ENCODE results near the gene EPPIN. TPM values are rescaled to one million over a fixed set of nuclear protein-coding genes. Genes with fewer than 3 reads are reported as not detected.

Gene EPPIN
- total RNA-seq, 1 donor from 2014 or later, result not detected

DNA sequence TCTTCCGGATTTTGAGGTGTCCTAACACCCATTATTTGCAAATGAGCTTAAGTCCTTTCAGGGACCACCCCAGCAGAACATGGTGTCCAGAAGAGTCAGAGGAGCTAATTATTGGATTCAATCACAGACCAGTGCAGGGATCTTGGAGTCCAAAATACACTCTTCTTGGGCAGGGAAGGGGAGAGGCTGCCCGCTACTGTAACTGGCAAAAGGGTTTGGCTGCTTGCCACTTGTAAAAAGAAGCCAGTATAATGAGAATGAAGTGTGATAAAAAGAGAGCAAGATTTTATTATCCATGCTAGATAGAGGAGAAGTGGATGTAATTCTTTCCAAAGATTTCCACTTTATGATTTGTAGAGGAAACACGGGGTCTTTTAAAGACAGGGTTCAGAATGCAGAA lies 51.0 kb downstream of the EPPIN start:
- Mint-ChIP-seq H3K27ac (no peak overlapping the region), H3K36me3 (ENCODE audit: low read depth) (no peaks in the 10 kb centered on the region), H3K9me3 (no peaks in the 10 kb centered on the region), H3K4me1 (ENCODE audit: low read depth) (no peaks in the 10 kb centered on the region), H3K27me3 (ENCODE audit: low read depth) (peaks cover 18% of the 10 kb centered on the region), H3K4me3 (ENCODE audit: low read depth) (no peak overlapping the region)
- intact Hi-C loops (cut with micrococcal nuclease), result no loop called here
- DNase-seq (ENCODE audit: low spot score), result no peak

- Mint-ChIP-seq H3K4me3 (ENCODE audit: low read depth) (no peak overlapping the region), H3K36me3 (ENCODE audit: low read depth) (no peaks in the 10 kb centered on the region), H3K27ac (no peak overlapping the region), H3K4me1 (ENCODE audit: low read depth) (no peaks in the 10 kb centered on the region), H3K9me3 (no peaks in the 10 kb centered on the region), H3K27me3 (ENCODE audit: low read depth) (peaks cover 18% of the 10 kb centered on the region)
- no peak for DNase-seq (ENCODE audit: low spot score)
- intact Hi-C loops (cut with micrococcal nuclease), result no loop called here
Observed at GRCh38 chr20:45495501-45495941, 51.7 kb downstream of the EPPIN start.

Other genes starting within 250 kb of the EPPIN start
- not detected in 2 replicates for gene RBPJL, start 240.6 kb downstream of the EPPIN start, total RNA-seq
- gene MATN4, start 239.1 kb downstream of the EPPIN start, total RNA-seq, result 0.39 and 0.64 TPM in 2 replicates
- gene SDC4, start 199.0 kb downstream of the EPPIN start, total RNA-seq, result 133 and 136 TPM in 2 replicates
- 16.8 and 20.1 TPM in 2 replicates for gene SYS1, start 184.2 kb downstream of the EPPIN start, total RNA-seq
- gene TP53TG5, start 169.1 kb downstream of the EPPIN start, total RNA-seq, result not detected in 2 replicates
- 12.3 and 12.8 TPM in 2 replicates for gene DBNDD2, start 139.1 kb downstream of the EPPIN start, total RNA-seq
- gene PIGT, start 131.3 kb downstream of the EPPIN start, total RNA-seq, result 72.5 and 72.7 TPM in 2 replicates
- not detected in 2 replicates for gene WFDC2, start 77.6 kb downstream of the EPPIN start, total RNA-seq
- not detected in 2 replicates for gene SPINT3, start 31.8 kb downstream of the EPPIN start, total RNA-seq
- gene WFDC6, start 7.9 kb downstream of the EPPIN start, total RNA-seq, result not detected in 2 replicates
- gene WFDC8, start 31.9 kb upstream of the EPPIN start, total RNA-seq, result not detected in 2 replicates
- gene WFDC10A, start 82.3 kb upstream of the EPPIN start, total RNA-seq, result not detected in 2 replicates
- gene WFDC9, start 83.9 kb upstream of the EPPIN start, total RNA-seq, result not detected in 2 replicates
- not detected in 2 replicates for gene WFDC11, start 122.8 kb upstream of the EPPIN start, total RNA-seq
- not detected in 2 replicates for gene WFDC13, start 154.6 kb upstream of the EPPIN start, total RNA-seq
- gene WFDC10B, start 157.6 kb upstream of the EPPIN start, total RNA-seq, result not detected in 2 replicates
- not detected in 2 replicates for gene SPINT4, start 174.9 kb upstream of the EPPIN start, total RNA-seq
- 0.39 TPM in 1 of 2 replicates, not detected in the other for gene WFDC3, start 244.5 kb upstream of the EPPIN start, total RNA-seq
- 30.7 and 35.2 TPM in 2 replicates for gene DNTTIP1, start 244.6 kb upstream of the EPPIN start, total RNA-seq

All from activated T-helper 2 cell treated with anti-CD3 and anti-CD28 coated beads, Interferon-gamma antibody, Interleukin-2, Interleukin-4, amounts not matched to agents 10 μg/mL and 5 μg/mL and 100 μg/mL, durations not matched to agents 14 hours and 24 hours and 36 hours (primary cell).